Mesenchymal stem cell (in vitro differentiated cells and primary cell): ENCODE measurements around the gene AMER2.

ENCODE experiments used
- DNase-seq: peaks from one replicate; pipeline ENCODE4 v3.0.0-alpha.2; 2013
- H2AFZ ChIP-seq: one replicate; pipeline ENCODE4 v1.6.1; 2013; ENCODE audit warnings: low read depth, mild to moderate bottlenecking, control low read depth, inconsistent platforms, low read length, moderate library complexity
- H2AK5ac ChIP-seq: 2 replicates; pipeline ENCODE4 v1.6.1; 2013; ENCODE audit warnings: low read length, moderate library complexity, mild to moderate bottlenecking, inconsistent platforms; ENCODE audit not compliant: severe bottlenecking
- H2BK120ac ChIP-seq: one replicate; pipeline ENCODE4 v1.6.1; 2013; ENCODE audit warnings: low read depth, mild to moderate bottlenecking, inconsistent platforms, low read length, moderate library complexity
- H2BK12ac ChIP-seq, 2 experiments: one replicate each; pipeline ENCODE4 v1.6.1; 2013; ENCODE audit warnings: inconsistent platforms in 2 of 2, low read length in 2 of 2, mild to moderate bottlenecking in 2 of 2, moderate library complexity in 2 of 2, control low read depth in 1 of 2
- H2BK15ac ChIP-seq: one replicate; pipeline ENCODE4 v1.6.1; 2013; ENCODE audit warnings: mild to moderate bottlenecking, low read depth, inconsistent platforms; ENCODE audit not compliant: poor library complexity, severe bottlenecking
- H2BK5ac ChIP-seq: 2 replicates; pipeline ENCODE4 v1.6.1; 2013; ENCODE audit warnings: low read depth, mild to moderate bottlenecking, low read length, control low read depth, inconsistent platforms; ENCODE audit not compliant: poor library complexity, severe bottlenecking
- H3K14ac ChIP-seq, 2 experiments: one replicate each; pipeline ENCODE4 v1.6.1; 2013; ENCODE audit warnings: inconsistent platforms in 2 of 2, low read length in 2 of 2, control low read depth in 1 of 2, mild to moderate bottlenecking in 1 of 2, moderate library complexity in 1 of 2
- H3K18ac ChIP-seq, 2 experiments: one replicate each; pipeline ENCODE4 v1.6.1; 2013; ENCODE audit warnings: inconsistent platforms in 2 of 2, low read length in 2 of 2, control low read depth in 1 of 2, low read depth in 1 of 2, mild to moderate bottlenecking in 1 of 2
- H3K23ac ChIP-seq, 2 experiments: one replicate each; pipeline ENCODE4 v1.6.1; 2013; ENCODE audit warnings: inconsistent platforms in 2 of 2, low read length in 2 of 2, mild to moderate bottlenecking in 2 of 2, moderate library complexity in 2 of 2, control low read depth in 1 of 2
- H3K27ac ChIP-seq: 2 replicates; pipeline ENCODE4 v1.5.1; 2013; ENCODE audit warnings: mild to moderate bottlenecking, moderate library complexity, low read length, control low read depth, inconsistent platforms; ENCODE audit not compliant: poor library complexity, severe bottlenecking
- H3K27me3 ChIP-seq, 2 experiments: 2 replicates each; pipeline versions ENCODE4 v1.6.1 to v1.7.0; 2013; ENCODE audit warnings: low read length in 2 of 2, mild to moderate bottlenecking in 2 of 2, moderate library complexity in 2 of 2, control low read depth in 1 of 2, inconsistent platforms in 1 of 2; ENCODE audit not compliant: control insufficient read depth in 1 of 2, insufficient read depth in 1 of 2
- H3K36me3 ChIP-seq, 2 experiments: 2 replicates each; pipeline versions ENCODE4 v1.6.1 to v1.7.0; 2013; ENCODE audit warnings: low read length in 2 of 2, control low read depth in 1 of 2, inconsistent platforms in 1 of 2, low read depth in 1 of 2, mild to moderate bottlenecking in 1 of 2; ENCODE audit not compliant: insufficient read depth in 2 of 2, control insufficient read depth in 1 of 2
- H3K4ac ChIP-seq, 2 experiments: one replicate each; pipeline ENCODE4 v1.6.1; 2013; ENCODE audit warnings: inconsistent platforms in 2 of 2, low read length in 2 of 2, mild to moderate bottlenecking in 2 of 2, moderate library complexity in 2 of 2, control low read depth in 1 of 2, low read depth in 1 of 2
- H3K4me1 ChIP-seq: 2 replicates; pipeline ENCODE4 v1.6.1; 2013; ENCODE audit warnings: low read depth, low read length, control low read depth; ENCODE audit not compliant: control insufficient read depth, insufficient read depth
- H3K4me2 ChIP-seq: 2 replicates; pipeline ENCODE4 v1.6.1; 2013; ENCODE audit warnings: low read length, mild to moderate bottlenecking, inconsistent platforms; ENCODE audit not compliant: poor library complexity, severe bottlenecking
- H3K4me3 ChIP-seq, 2 experiments: 2 replicates each; pipeline versions ENCODE4 v1.5.1 to v1.7.0; 2013; ENCODE audit warnings: low read length in 2 of 2, mild to moderate bottlenecking in 2 of 2, control low read depth in 1 of 2, low read depth in 1 of 2; ENCODE audit not compliant: insufficient read depth in 1 of 2
- H3K79me1 ChIP-seq: replicated peaks from 2 replicates; pipeline ENCODE4 v1.6.1; 2013; ENCODE audit warnings: mild to moderate bottlenecking, control low read depth, low read length, inconsistent platforms; ENCODE audit not compliant: poor library complexity, severe bottlenecking
- H3K9ac ChIP-seq: 2 replicates; pipeline ENCODE4 v1.7.0; 2013; ENCODE audit warnings: mild to moderate bottlenecking, low read length, moderate library complexity
- H3K9me3 ChIP-seq: 2 replicates; pipeline ENCODE4 v1.7.0; 2013; ENCODE audit warnings: mild to moderate bottlenecking, low read length; ENCODE audit not compliant: control insufficient read depth
- H4K8ac ChIP-seq: one replicate; pipeline ENCODE4 v1.6.1; 2013; ENCODE audit warnings: inconsistent platforms, mild to moderate bottlenecking, low read length, moderate library complexity
- H4K91ac ChIP-seq: one replicate; pipeline ENCODE4 v1.6.1; 2013; ENCODE audit warnings: mild to moderate bottlenecking, low read length, inconsistent platforms
- WGBS: methylation state at CpG from one replicate; pipeline ENCODE4 v1.1.7; 2013; ENCODE audit warnings: mixed read lengths; 5-methylcytosine and 5-hydroxymethylcytosine counted together

AMER2 gene

GRCh38 chr13:25171170-25171516, 945 bp downstream of the AMER2 start:
- Histone ChIP-seq H2AFZ (no peak overlapping the region), H3K14ac (no peak overlapping the region), H3K4ac (no peak overlapping the region), H3K36me3 (no peaks in the 10 kb centered on the region), H3K27ac (no peak overlapping the region), H3K27me3 (peaks cover 58 to 64% of the 10 kb centered on the region in 2 experiments), H3K79me1 (no peaks in the 10 kb centered on the region), H3K9me3 (no peaks in the 10 kb centered on the region), H2BK5ac (no peak overlapping the region), H3K4me1 (peaks cover 13% of the 10 kb centered on the region), H3K4me2 (peak overlapping the region; percentile 87), H2BK12ac (no peak overlapping the region), H2AK5ac (no peak overlapping the region), H2BK15ac (peak overlapping the region; percentile 31), H3K23ac (no peak overlapping the region), H4K91ac (no peak overlapping the region), H4K8ac (no peak overlapping the region), H3K18ac (no peak overlapping the region), H2BK120ac (no peak overlapping the region), H3K4me3 (peak overlapping the region; percentile 61 to 72), H3K9ac (peak overlapping the region; percentile 14)
- DNase-seq, result no peak
- WGBS, result 4% methylated on average over 30 of the region's 36 CpGs

- no peak overlapping the region for H2BK120ac ChIP-seq
- H3K14ac ChIP-seq, result no peak overlapping the region
- peaks cover 13% of the 10 kb centered on the region for H3K4me1 ChIP-seq
- no peak overlapping the region for H2AK5ac ChIP-seq
- no peaks in the 10 kb centered on the region for H3K79me1 ChIP-seq
- H3K27me3 ChIP-seq, result peaks cover 57 to 69% of the 10 kb centered on the region in 2 experiments
- H2BK12ac ChIP-seq, result no peak overlapping the region
- no peak overlapping the region for H2BK15ac ChIP-seq
- no peak for DNase-seq
- no peaks in the 10 kb centered on the region for H3K36me3 ChIP-seq
- H3K4me3 ChIP-seq, result peak overlapping the region in 1 of 2 experiments; percentile 61
- no peak overlapping the region for H4K8ac ChIP-seq
- 4% methylated on average over 55 of the region's 75 CpGs for WGBS
- no peak overlapping the region for H4K91ac ChIP-seq
- H3K4me2 ChIP-seq, result peak overlapping the region; percentile 87
- H3K9me3 ChIP-seq, result no peaks in the 10 kb centered on the region
- H2AFZ ChIP-seq, result no peak overlapping the region
- no peak overlapping the region for H3K4ac ChIP-seq
- no peak overlapping the region for H3K18ac ChIP-seq
- no peak overlapping the region for H3K23ac ChIP-seq
- H3K9ac ChIP-seq, result no peak overlapping the region
- no peak overlapping the region for H2BK5ac ChIP-seq
- H3K27ac ChIP-seq, result no peak overlapping the region
These were observed 1.5 kb downstream of the AMER2 start for GRCh38 chr13:25170554-25171111.

- Histone ChIP-seq H3K18ac (no peak overlapping the region), H2AK5ac (no peak overlapping the region), H3K4me2 (peak overlapping the region; percentile 87), H3K27me3 (peaks cover 56 to 65% of the 10 kb centered on the region in 2 experiments), H4K91ac (no peak overlapping the region), H2BK5ac (no peak overlapping the region), H3K9me3 (no peaks in the 10 kb centered on the region), H4K8ac (no peak overlapping the region), H2AFZ (no peak overlapping the region), H2BK120ac (no peak overlapping the region), H3K4me1 (peaks cover 13% of the 10 kb centered on the region), H2BK15ac (no peak overlapping the region), H3K14ac (no peak overlapping the region), H3K23ac (no peak overlapping the region), H3K4me3 (no peak overlapping the region), H2BK12ac (no peak overlapping the region), H3K4ac (no peak overlapping the region), H3K79me1 (no peaks in the 10 kb centered on the region), H3K9ac (no peak overlapping the region), H3K36me3 (no peaks in the 10 kb centered on the region), H3K27ac (no peak overlapping the region)
- WGBS, result 85% methylated on average over 37 of the region's 37 CpGs
- no peak for DNase-seq
These were observed 2.0 kb downstream of the AMER2 start for GRCh38 chr13:25169951-25170553.

- Histone ChIP-seq H4K8ac (no peak overlapping the region), H3K4me3 (no peak overlapping the region), H3K14ac (no peak overlapping the region), H3K36me3 (no peaks in the 10 kb centered on the region), H2BK12ac (no peak overlapping the region), H3K4me1 (peaks cover 13% of the 10 kb centered on the region), H2AK5ac (no peak overlapping the region), H2BK120ac (no peak overlapping the region), H3K9ac (no peak overlapping the region), H4K91ac (no peak overlapping the region), H2BK5ac (no peak overlapping the region), H3K27me3 (peaks cover 53 to 62% of the 10 kb centered on the region in 2 experiments), H3K9me3 (no peaks in the 10 kb centered on the region), H3K18ac (no peak overlapping the region), H3K23ac (no peak overlapping the region), H3K79me1 (no peaks in the 10 kb centered on the region), H3K4me2 (no peak overlapping the region), H3K27ac (no peak overlapping the region), H2BK15ac (no peak overlapping the region), H3K4ac (no peak overlapping the region), H2AFZ (no peak overlapping the region)
- 89% methylated on average over 12 of the region's 12 CpGs for WGBS
- DNase-seq, result no peak
These were observed 2.7 kb downstream of the AMER2 start for GRCh38 chr13:25169356-25169755.
